Epithelial cell of esophagus (primary cell): Measurements from ENCODE around the gene PRELID1.

ENCODE experiments used
- DNase-seq: peaks from one replicate; pipeline ENCODE4 v3.0.0; 2010; ENCODE audit warnings: low read depth
- H3K4me3 ChIP-seq: 2 replicates; pipeline ENCODE4 v1.5.1; 2011; ENCODE audit warnings: mild to moderate bottlenecking, low read length, control low read depth
- CTCF ChIP-seq: IDR thresholded peaks from 2 replicates; pipeline ENCODE4 v1.5.1; 2011; ENCODE audit warnings: low read depth, mild to moderate bottlenecking, low read length, control low read depth, inconsistent platforms; ENCODE audit not compliant: insufficient read depth; ENCODE audit errors: missing control alignments

Gene PRELID1

GRCh38 chr5:177325868-177326381 is 22.3 kb downstream of the PRELID1 start:
- no peak for TF ChIP-seq CTCF
- no peak for DNase-seq
- no peak overlapping the region for H3K4me3 ChIP-seq

GRCh38 chr5:177327539-177328522 is 24.2 kb downstream of the PRELID1 start:
- TF ChIP-seq CTCF: no peak
- no peak overlapping the region for H3K4me3 ChIP-seq
- DNase-seq: no peak

- no peak overlapping the region for H3K4me3 ChIP-seq
- TF ChIP-seq CTCF: no peak
- DNase-seq: no peak
Observed at GRCh38 chr5:177328545-177329231, 25.1 kb downstream of the PRELID1 start.

GRCh38 chr5:177329883-177330282 is 26.3 kb downstream of the PRELID1 start:
- no peak overlapping the region for H3K4me3 ChIP-seq
- no peak for TF ChIP-seq CTCF
- DNase-seq: no peak

GRCh38 chr5:177330991-177331842 is 27.6 kb downstream of the PRELID1 start:
- TF ChIP-seq CTCF: no peak
- H3K4me3 ChIP-seq: no peak overlapping the region
- DNase-seq: no peak
